Skin epidermis (tissue), 12 donors: ENCODE measurements around the gene AMZ1.

Experiments used
- H3K27ac ChIP-seq, 21 experiments: fragments of 200-600 bp; sonication (generic) in 11 of 21; one replicate each; pipeline ENCODE4 v1.5.0; 2020; ENCODE audit warnings: mild to moderate bottlenecking in 3 of 21, inconsistent platforms in 2 of 21, moderate library complexity in 2 of 21
- H3K4me3 ChIP-seq, 7 experiments: fragments of 200-600 bp; sonication (generic) in 2 of 7; one replicate each; pipeline ENCODE4 v1.5.0; 2020; ENCODE audit warnings: inconsistent platforms in 2 of 7, mild to moderate bottlenecking in 2 of 7, moderate library complexity in 1 of 7

AMZ1 gene

GRCh38 chr7:2649991-2650390 is 38.0 kb upstream of the AMZ1 start:
- H3K27ac ChIP-seq: no peak overlapping the region
- H3K4me3 ChIP-seq: no peak overlapping the region

GRCh38 chr7:2650451-2650850 is 37.6 kb upstream of the AMZ1 start:
- no peak overlapping the region for H3K4me3 ChIP-seq
- no peak overlapping the region for H3K27ac ChIP-seq

DNA sequence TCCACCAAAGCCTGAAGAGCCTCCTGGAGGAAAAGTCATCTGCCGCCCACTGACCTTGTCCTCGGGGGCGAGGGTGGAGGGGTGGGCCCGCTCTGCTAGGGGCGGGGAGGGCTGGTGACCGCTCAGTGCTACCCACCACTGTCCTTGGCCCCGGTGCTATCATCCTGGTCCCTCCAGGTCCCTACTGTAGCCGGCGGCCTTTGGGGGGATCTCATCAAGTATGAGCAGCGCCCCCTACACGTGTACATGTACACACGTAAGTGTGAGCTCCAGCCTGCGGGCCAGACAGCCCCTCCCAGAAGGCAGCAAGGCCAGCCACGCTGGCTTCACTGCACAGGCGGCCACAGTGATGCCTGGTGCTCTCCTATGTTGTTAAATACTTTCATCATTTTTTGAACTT is 36.7 kb upstream of the AMZ1 start:
- H3K4me3 ChIP-seq: no peak overlapping the region
- no peak overlapping the region for H3K27ac ChIP-seq

- H3K4me3 ChIP-seq: no peak overlapping the region
- H3K27ac ChIP-seq: no peak overlapping the region
Observed at GRCh38 chr7:2651847-2652735, 35.9 kb upstream of the AMZ1 start.

- H3K27ac ChIP-seq: peak overlapping the region in 1 of 21 experiments; percentile 22
Observed at GRCh38 chr7:2652736-2653060, 35.3 kb upstream of the AMZ1 start.

DNA sequence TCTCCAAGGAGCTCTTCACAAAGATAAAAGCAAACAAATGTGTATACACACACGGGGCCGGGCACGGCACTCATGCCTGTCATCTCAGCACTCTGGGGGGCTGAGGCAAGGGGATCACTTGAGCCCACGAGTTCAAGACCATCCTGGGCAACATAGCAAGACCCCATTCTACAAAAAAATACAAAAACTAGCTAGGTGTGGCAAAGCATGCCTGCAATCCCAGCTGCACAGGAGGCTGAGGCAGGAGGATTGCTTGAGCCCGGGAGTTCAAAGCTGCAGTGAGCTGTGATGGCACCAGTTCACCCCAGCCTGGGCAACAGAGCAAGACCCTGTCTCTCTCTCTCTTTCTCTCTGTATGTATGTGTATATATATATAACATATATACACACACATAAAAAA is 33.9 kb upstream of the AMZ1 start:
- H3K4me3 ChIP-seq: no peak overlapping the region
- no peak overlapping the region for H3K27ac ChIP-seq

More at GRCh38 chr7:2652736-2653060, 35.3 kb upstream of the AMZ1 start:
- H3K4me3 ChIP-seq: no peak overlapping the region

GRCh38 chr7:2655870-2656614 is 32.0 kb upstream of the AMZ1 start:
- Histone ChIP-seq H3K27ac (no peak overlapping the region), H3K4me3 (no peak overlapping the region)

DNA sequence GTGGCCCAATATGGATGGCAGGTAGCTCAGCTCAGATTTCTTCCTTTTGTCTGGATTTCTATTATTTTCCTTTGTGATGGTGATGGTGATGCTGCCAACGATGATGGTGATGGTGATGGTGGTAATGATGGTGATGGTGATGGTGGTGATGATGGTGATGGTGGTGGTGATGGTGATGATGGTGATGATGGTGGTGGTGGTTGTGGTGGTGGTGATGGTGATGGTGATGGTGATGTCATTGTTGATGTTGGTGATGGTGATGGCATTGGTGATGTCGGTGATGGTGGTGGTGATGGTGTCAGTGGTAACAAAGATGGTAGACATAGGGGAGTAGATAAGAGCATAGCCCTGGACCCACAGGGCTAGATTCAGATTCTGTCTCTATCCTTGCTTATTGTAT is 30.8 kb upstream of the AMZ1 start:
- no peak overlapping the region for H3K27ac ChIP-seq

DNA sequence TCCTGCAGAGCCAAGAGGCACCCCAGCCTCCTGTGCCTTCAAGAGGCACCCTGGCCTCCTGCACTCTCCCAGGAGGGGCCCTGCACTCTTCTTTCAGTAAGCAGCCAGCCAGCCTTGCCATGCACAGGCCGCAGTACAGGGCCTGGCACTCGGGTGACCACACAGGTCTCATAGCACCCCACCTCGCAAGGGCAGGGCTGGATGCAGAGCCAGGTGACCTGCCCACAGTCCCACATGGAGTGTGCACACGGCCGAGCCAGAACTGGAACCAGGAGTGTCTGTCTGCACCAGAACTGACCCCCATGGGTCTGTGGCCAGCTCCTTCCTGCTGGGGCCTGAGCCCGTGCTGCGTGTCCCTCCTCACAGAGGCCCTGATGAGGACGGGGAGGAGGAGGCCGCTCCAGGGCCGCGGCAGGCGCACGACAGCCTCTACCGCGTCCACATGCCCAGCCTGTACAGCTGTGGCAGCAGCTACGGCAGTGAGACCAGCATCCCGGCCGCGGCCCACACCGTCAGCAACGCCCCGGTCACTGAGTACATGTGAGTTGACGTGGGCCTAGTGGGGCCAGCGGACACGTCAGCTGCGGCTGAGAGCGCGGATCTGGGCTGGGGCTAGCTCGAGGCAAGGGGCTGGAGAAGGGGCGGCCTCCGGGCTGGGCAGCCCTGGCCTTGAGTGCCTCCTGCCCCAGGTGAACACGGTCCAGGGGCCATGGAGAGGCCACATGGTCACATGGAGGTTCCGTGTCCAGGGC is 29.9 kb upstream of the AMZ1 start:
- H3K27ac ChIP-seq: no peak overlapping the region
- H3K4me3 ChIP-seq: no peak overlapping the region

More for the DNA sequence above, 30.8 kb upstream of the AMZ1 start:
- H3K4me3 ChIP-seq: no peak overlapping the region

DNA sequence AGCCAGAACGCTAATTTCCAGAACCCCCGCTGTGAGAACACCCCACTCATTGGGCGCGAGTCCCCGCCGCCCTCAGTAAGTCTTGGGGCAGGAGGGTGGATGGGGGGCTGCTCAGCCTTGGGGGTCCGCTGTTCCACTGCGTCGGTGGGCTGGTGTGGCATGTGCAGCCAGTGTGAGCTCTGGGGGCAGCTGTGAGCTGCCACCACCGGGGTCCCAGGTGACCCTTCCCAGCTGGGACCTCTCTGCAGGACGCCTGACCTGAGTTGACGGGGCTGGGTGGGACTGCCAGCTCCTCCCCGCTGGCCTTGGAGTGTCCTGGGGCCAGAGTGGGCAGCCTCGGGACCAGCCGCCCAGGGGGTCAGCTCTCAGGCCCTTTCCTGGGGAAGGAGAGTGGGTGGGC is 29.1 kb upstream of the AMZ1 start:
- no peak overlapping the region for H3K27ac ChIP-seq

GRCh38 chr7:2659556-2660358 is 28.2 kb upstream of the AMZ1 start:
- no peak overlapping the region for H3K27ac ChIP-seq
- no peak overlapping the region for H3K4me3 ChIP-seq

More for the DNA sequence above, 29.1 kb upstream of the AMZ1 start:
- H3K4me3 ChIP-seq: no peak overlapping the region

DNA sequence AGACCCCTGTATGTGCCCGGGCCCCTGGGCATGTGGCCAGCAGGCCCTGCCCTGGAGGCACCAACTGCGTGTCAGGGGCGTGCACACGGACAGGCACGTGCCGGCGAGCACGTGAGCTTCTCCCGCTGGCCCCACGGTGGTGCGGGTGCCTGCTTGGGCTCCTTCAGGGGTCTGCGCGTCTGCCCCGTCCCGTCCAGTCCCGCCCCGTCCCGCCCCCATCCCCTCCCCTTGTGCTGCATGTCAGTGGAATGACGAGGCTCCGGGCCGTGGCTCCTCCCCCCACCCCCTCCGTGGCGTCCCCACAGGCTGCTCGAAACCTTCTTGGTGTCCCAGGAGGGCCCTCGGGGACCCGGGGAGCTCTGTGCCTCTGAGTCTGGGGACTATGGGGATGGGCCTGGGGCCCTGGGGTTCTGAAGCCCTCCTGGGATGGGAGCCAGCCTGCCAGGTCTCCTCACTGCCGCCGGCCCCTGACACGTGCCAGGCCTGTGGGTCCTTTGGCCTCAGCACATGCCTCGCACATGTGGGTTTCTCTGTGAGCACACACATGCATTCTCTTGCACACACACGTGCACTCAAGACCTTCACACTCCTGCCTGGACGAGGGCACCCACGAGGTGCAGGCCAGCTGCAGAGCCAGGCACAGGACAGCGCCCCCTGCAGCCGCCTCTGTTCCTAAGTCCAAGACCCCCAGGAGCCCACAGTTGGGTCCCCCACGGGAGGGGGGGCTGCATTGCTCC is 27.5 kb upstream of the AMZ1 start:
- H3K27ac ChIP-seq: no peak overlapping the region
- H3K4me3 ChIP-seq: no peak overlapping the region

DNA sequence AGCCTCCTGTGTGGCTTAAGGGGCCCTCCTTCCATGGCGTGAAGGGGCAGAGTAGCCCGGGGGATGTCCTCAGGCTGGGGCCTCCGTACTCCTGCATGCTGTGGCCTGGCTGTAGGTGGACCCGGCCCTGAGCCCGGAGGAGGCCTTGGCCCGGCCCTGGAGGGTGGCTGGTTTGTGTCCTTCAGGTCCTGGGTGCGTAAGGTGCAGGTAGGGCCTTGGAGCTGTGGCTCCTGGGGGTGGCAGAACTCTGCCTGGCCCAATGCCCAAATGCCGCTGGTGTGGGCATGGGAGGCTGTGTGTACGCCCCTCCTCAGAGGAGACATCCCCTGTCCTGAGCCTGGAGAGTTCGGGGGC is 26.9 kb upstream of the AMZ1 start:
- H3K4me3 ChIP-seq: no peak overlapping the region
- no peak overlapping the region for H3K27ac ChIP-seq

DNA sequence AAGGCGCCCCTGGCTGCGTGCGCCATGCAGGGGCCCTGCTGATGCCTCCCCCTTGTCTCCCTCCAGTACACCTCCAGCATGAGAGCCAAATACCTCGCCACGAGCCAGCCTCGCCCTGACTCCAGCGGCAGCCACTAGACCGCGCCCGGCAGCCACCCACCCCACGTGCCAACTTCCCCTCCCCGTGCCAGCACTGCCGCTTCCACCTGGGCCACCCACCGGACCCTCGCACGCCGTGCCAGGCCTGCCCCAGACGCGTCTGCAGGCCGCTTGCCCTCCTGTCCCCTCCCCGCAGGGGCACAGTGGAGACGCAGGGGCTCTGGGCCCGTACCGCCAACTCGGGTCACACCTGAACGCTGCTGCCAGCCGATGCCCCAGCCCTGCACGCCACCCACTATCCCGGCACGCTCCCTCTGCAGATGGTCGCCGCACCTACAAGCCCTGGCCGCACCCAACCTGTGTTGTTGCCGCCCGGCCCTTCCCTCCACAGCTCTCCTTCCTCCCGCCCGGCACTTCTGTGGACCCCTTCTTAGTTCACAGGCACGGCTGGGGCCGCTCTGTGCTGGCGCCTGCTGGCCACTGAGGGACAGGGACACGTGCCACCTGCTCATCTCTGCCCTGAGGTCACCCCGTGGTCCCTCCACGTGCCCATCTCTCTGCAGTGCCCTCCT is 26.3 kb upstream of the AMZ1 start:
- no peak overlapping the region for H3K4me3 ChIP-seq
- H3K27ac ChIP-seq: no peak overlapping the region

GRCh38 chr7:2662273-2663120 is 25.5 kb upstream of the AMZ1 start:
- Histone ChIP-seq H3K4me3 (no peak overlapping the region), H3K27ac (peak overlapping the region in 1 of 21 experiments; percentile 33)

DNA sequence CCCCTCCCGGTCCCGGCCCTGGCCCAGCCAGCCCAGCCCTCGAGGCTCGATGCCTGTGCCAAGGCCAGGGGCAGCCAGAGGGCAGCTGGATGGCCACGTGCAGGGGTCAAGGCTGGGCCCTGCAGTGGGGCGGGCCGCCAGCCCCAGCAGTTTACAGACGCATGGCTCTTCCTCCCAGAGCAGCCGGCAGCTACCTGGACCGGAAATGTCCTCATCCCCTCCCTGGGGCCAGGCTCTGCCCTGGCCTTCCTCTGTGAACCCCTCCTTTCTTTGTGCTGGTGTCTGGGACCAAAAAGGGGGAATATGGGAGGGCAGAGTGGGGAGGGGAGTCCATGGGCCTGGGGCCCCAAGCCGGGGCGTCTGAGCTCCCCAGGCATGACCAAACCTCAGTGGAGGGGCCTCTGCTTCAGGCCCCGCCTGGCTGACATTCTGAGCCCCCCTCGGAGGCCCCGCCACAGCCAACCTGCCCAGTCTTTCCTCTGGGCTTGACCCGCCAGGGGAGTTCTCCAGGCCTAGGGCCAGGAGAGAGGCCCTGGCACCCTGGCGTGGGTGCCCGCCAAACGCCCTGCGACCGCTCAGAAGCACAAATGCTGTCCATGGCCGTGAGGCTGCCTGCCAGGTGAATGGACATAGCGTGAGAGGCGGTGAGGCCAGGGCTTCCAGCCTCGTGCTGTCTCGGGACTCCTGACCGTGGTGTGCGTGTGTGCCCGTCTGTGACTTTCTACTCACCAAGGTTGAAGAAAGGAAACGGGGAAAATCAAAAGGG is 24.7 kb upstream of the AMZ1 start:
- H3K4me3 ChIP-seq: no peak overlapping the region
- peak overlapping the region in 1 of 21 experiments; percentile 33 for H3K27ac ChIP-seq

DNA sequence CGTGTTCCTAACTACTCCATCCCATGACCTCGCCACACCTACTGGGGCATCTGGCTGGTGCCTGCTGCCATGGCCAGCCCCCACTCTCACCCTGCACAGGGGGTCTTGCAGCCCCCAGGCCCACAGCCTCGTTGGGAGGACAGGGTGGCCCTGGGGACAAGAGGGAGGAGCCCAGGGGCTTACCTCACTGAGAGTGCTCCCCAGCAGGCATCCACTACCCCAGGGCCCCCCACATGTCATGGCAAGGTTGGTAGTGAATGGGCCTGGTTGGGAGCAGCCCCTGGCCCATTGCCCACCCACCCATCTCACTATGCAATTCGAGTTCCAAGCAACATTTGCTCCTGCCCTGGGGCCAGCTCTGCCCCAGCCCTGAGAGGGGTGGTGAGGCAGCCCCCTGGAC is 24.0 kb upstream of the AMZ1 start:
- Histone ChIP-seq H3K27ac (no peak overlapping the region), H3K4me3 (no peak overlapping the region)
